Amniotic epithelial cell (primary cell): ENCODE measurements around the gene CLEC4A.
"Not testable (repeated sequence)": the region's sequence is repeated elsewhere in the genome, so short reads cannot be mapped to it uniquely, and the experiment has no call there.

Source experiments
- DNase-seq: peaks from one replicate; pipeline ENCODE4 v3.0.0-alpha.2; 2010; ENCODE audit warnings: low read depth

CLEC4A gene

DNA sequence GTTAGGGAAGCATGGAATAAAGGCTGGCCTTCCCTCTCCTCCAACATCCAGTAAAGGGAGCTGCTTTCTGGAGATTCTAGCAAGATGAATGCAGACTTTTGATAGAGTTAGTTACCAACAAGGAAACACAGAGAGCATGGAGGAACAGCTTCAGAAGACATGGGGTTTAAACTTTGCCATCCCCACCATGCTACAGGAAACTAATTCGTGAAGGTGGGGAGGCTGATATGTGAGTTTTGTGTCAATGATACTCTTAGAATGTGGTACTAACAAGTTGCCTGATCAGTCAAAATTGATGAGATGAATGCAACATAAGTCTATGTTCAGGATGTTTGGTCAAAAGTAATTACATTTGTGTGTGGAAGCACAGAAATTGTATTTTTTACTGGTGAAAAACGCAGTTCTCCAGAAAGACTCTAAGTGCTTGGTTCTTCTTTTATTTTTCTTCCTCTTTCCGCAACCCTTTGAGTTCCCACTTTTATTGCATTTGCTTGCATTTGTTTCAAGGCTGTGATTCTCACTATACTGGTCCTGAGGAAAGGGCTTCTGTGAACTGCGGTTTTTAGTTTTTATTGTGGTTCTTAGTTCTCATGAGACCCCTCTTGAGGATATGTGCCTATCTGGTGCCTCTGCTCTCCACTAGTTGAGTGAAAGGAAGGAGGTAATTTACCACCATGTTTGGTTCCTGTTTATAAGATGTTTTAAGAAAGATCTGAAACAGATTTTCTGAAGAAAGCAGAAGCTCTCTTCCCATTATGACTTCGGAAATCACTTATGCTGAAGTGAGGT, at the start of gene CLEC4A:
Gene CLEC4A, plus strand, starts transcription at position 494 of the 789 bp plus-strand sequence. Its CDS starts 262 bp downstream, at position 756.
- DNase-seq = no peak

DNA sequence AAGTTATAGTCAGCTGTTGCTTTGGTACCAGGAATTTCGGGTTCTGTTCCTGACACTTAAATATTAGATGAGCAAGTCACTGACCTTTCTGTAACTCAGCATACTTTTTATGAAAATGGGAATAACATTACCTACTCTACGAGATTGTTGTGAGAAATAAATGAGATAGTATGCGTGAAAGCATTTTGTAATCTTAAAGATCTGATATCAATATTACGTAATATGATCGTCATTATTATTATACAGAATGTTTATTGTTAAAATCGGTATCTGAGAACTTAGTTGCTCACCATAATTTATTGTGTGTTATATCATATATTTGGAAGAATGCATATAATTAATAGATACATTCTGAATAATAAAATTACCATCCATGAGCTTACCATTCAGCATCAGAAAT, 47.5 kb upstream of the CLEC4A start:
- DNase-seq = no peak

DNA sequence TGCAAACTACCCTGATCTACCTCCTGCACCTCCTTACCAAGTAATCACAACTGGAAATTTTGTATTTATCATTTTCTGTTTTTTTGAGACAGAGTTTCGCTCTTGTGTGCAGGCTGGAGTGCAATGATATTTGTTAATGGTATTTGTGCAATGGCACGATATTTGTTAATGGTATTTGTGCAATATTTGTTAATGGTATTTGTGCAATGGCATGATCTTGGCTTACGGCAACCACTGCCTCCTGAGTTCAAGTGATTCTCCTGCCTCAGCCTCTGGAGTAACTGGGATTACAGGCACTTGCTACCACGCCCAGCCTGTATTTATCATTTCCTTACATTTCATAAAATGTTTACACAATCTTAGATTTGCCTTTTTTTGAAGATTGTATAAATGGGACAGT, 47.1 kb upstream of the CLEC4A start:
- DNase-seq = no peak

DNA sequence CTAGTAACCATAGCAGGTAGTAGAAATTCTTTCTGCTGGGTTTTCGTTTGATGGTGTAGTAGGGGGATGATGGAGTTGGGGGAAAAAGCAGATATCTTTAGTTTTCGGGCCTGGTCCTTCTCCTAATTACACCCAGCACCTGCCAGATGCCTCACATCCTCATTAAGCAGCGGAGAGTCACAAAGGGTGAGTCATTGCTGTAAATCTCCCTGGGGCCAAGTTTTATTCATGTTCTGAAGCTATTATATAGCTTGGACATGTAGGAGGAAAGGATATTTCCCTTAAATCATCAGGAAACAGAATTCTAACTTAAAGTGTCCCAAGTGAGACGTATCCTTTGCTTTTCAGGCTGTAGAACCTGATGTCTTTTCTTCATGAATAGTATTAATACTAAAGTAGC, 46.2 kb upstream of the CLEC4A start:
- DNase-seq = no peak

DNA sequence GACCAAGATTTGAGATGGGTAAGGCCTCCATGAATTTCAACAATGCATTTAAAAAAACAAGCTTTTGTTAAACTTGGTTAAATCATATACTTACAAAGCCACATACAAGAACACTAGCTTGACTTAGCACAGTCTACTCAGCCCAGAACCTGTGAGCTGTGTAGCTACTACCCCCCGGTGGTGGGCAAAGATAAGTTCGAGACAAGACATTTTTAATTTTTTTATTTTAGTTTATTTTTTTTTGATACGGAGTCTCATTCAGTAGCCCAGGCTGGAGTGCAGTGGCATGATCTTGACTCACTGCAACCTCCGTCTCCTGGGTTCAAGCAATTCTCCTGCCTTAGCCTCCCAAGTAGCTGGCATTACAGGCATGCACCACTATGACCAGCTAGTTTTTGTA, 45.0 kb upstream of the CLEC4A start:
- DNase-seq = peak; percentile 79

DNA sequence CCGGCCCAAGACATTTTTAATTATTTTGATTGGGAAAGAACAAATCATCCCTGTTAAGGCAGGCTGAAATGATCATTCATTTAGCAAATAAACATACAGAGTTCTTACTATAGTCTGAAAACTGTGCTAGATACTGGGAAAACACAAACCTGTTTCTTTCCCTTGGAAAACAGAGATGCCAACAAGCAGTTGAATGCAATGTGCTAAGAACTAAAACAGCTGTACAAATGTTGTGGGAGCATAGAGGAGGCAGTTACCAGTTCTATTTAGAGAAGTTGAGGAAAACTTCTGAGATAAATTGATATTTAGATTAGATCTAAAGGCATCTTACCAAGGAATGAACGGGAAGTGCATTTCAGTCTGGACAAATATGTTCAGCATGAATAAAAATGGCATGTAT, 44.5 kb upstream of the CLEC4A start:
- DNase-seq = no peak

DNA sequence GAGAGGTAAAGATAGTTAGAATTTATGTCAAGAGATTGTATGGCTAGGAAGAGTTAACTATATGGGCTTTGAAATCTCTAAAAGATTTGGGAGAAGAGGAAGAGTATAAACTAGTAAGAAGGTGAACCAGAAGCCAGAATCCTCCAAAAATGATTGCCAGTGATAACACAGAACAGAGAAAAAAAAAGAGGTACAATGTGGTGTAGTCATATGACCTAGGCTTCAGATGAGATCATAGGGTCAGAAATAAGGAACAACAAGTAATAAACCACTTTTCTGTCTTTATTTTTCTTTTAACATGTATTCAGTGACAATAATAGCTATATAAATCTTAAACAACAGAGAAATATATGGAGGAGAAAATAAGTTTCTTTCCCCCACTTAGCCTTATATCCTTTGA, 43.3 kb upstream of the CLEC4A start:
- no peak for DNase-seq

DNA sequence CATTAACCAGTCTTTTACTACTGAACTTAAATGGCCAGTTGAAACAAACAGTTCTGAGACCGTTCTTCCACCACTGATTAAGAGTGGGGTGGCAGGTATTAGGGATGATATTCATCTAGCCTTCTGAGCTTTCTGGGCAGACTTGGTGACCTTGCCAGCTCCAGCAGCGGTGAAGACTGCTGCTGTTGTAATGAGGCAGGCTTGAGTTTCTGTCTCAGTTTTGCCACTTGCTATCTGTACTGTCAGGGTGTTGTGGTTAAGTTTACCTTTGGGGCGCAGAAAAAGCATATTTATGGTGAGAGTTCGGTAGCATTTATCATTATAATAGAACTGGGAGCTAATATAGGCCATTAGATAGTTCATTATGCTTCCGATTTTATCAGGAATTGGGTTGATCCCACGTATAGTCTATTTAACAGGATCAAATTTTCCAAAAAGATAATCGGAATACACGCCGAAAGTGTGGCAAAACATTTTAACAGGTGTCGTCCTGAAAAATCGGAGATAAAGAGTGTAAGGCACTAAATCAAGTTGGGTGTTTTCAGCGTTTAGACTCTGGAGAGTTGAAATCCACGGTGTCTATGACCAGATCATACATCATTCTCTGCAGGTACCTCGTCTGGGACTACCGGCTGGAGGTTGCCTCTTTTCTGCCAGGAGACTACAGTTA, 42.0 kb upstream of the CLEC4A start:
- DNase-seq = no peak

DNA sequence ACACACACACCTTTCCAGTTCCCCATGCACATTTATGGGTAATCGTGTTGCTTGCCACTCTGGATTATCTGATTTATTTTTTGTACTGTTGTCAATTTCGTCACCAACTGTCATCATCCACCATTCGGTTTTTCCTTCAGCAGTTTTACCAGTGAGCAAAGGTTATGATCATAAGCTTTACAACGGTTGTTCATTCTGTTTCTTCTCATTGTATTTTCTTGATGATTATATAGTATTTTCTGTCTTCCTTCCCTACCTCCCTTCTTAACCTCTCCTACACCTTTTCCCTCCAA, 40.7 kb upstream of the CLEC4A start:
- no peak for DNase-seq

DNA sequence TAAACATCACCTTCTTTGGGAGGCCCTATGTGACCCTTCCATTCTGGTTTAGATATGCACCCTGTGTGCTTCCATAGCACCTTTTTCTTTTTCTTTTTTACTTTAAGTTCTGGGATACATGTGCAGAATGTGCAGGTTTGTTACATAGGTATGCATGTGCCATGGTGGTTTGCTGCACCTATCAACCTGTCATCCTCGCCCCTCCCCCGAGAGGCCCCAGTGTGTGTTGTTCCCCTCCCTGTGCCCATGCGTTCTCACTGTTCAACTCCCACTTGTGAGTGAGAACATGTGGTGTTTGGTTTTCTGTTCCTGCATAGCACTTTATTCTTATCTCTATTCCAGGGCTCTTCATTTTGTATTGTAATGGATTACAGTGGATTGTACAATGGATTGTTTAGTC, 39.1 kb upstream of the CLEC4A start:
- not testable (repeated sequence) for DNase-seq

DNA sequence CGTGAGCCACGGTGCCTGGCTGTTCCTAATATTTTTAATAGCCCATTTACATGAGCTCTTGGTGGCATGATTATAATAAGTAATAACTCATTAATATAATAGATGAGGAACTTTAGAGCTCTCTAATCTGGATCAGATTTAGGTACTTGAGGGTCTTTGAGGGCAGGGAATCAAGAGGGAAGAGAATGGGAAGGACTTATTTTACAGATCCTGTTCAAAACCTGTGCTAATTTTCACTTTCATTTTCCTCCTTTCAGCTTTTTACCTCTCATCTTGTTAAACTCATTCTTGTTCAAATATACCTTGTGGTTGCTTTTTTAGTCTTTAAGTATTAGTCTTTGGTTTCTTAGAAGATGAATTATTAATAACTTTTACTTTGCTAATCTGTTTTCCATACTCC, 35.8 kb upstream of the CLEC4A start:
- DNase-seq = no peak

DNA sequence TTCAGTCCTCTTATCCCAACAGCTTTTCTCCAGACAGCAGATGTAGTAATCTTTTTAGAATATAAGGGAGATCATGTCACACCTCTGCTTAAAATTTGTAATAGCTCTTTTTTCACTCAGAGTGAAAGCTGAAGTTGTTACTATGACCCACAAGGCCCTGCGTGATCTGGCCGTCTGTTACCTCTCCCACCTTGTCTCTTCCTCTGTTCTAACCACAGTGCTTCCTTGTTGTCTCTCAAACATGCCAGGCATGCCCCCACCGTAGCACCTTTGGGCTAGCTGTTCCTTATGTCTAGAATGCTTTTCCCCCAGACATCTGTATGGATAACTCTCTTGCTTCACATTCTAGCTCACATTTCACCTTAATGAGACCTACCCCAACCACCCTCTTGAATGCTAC, 34.8 kb upstream of the CLEC4A start:
- DNase-seq = no peak

DNA sequence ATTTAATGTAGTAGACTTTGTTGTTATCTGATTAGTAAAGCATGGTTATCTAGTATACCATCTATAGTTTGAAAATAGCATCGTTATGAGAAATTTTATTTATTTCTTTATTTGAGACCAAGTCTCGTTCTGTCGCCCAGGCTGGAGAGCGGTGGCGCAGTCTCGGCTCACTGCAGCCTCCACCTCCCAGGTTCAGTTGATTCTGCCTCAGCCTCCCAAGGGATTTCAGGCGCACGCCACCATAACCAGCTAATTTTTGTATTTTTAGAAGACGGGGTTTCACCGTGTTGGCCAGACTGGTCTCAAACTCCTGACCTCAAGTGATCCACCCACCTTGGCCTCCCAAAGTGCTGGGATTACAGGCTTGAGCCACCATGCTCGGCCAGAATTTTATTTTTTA, 34.1 kb upstream of the CLEC4A start:
- DNase-seq = not testable (repeated sequence)

DNA sequence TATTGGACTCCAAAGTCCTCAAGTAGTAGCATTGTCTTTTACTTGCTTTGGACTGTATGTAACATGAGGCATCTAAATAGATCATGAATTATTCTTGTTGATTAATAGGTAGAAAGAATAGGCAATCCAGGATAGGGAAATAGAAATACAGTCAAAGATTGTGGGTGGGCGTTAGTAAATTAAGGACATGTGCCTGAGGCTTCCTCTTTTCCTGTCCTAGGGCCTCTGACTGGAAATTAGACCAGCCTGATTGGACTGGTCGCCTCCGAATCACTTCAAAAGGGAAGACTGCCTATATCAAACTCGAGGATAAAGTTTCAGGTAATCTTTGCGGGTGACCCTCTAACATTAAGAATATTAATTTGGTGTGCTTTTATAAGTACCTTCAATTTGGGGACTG, 33.7 kb upstream of the CLEC4A start:
- DNase-seq = no peak

DNA sequence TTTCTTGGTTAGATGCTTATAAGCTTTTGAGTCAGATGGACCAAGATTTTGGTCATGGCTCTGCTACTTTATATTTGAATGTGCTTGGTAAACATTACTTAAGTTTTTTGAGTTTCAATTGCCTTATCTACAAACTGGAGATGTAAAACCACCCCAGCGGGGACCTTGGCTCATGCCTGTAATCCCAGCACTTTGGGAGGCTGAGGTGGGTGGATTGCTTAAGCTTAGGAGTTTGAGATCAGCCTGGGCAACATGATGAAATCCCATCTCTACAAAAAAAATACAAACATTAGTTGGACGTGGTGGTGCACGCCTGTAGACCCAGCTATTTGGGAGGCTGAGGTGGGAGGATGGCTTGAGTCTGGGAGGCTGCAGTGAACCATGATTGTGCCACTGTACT, 30.1 kb upstream of the CLEC4A start:
- no peak for DNase-seq

DNA sequence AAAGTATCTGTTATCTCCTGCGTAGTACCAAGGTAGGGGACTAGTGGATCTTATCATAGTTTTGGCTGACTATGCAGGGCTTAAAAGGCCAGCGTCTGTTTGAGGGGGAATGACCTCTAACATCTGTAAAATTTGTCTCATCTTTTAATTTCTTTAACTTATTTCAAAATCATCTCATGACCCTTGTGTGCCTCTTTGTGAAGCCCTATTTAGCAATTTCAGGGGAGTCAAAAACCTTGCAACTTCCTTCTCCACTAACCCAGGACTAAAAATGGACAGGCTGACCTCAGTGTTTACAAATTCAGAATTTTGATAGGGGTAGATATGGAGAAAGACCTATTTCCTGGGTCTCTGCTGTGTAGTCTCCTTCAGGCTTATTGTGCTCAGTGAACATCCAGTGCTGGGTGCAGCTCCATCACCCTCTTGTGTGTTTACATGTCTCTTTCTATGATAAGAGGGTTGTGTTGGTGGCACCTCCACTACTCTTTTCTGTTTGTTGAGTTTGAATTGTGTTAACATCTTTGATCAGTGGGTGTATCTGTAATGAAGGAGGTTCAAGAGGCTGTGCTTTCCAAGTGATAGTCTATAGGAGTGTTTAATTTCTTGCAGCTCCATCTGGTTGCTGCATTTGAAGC, 27.0 kb upstream of the CLEC4A start:
- no peak for DNase-seq

DNA sequence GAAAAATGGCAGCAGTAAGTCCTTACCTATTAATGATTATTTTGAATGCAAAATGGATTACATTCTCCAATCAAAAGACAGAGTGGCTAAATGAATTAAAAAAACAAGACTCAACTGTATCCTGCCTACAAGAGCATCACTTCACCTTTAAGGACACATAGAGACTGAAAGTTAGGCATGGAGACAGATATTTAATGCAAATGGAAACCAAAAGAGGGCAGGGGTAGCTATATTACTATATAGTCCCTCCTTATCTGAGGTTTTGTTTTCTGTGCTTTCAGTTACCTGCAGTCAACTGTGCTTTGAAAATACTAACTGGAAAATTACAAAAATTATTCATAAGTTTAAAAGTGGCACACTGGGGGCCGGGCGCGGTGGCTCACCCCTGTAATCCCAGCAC, 24.2 kb upstream of the CLEC4A start:
- DNase-seq = no peak

DNA sequence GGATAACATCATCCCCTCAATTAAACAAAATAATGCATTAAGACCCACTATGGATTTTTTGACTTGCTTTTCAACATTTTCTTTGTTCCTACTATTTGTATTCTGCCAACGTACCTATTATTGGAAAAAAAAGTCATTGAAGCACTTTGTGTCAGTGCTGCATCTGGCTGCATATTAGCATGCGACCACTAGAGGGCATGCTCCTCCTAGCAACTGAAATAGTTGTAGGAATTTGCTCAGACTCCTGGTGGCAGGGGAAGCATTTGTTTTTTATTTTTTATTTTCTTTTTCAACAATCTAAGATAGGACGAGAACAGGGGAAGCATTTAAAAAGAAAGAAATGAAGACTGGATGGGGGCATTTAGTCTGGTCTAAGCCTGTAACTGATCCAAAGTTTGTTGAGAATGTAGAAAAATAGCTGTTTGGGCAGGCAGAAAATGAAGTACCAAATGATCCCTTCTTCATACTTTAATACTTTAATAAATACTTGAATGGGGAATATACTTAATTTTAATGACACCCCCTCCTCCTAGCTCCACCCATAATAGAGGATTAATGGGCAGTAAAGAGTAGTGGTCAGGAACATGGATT, 14.5 kb upstream of the CLEC4A start:
- peak; percentile 65 for DNase-seq

DNA sequence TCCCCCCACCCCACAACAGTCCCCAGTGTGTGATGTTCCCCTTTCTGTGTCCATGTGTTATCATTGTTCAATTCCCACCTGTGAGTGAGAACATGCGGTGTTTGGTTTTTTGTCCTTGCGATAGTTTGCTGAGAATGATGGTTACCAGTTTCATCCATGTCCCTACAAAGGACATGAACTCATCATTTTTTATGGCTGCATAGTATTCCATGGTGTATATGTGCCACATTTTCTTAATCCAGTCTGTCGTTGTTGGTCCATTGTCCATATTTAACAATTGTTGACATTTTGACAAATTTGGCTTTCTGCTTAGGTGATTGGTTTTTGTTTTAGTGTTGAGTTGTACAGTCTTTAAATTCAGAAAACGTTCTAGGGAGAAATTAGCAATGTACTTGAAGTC, 10.3 kb upstream of the CLEC4A start:
- not testable (repeated sequence) for DNase-seq

DNA sequence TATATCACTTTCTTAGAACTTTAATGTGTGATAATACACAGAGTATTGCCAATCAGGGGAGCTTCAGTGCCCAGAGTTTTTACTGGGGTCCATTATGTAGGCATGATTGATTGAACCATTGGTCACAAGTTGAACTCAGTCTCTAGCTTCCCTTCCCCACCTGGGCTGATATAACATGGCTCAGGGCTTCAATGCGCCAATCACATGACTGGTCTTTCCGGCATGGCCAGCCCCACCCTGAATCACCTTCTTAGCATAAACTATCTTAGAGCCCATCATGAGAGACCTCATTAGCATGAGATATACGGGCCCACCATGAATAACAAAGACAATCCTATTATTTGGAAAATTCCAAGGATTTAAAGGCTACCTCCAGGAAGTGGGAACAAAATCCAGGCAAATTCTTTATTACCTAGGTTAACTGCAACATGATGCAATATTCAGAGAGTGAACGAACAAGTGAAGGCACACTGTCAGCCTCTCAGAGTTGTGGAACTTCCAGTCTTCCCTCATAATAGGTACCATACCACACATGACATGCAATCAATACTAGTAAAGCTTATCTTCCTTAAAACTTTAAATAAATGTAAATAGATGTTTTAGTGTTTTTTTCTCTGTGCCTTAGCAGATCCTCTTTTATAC, 3.2 kb upstream of the CLEC4A start:
- no peak for DNase-seq

DNA sequence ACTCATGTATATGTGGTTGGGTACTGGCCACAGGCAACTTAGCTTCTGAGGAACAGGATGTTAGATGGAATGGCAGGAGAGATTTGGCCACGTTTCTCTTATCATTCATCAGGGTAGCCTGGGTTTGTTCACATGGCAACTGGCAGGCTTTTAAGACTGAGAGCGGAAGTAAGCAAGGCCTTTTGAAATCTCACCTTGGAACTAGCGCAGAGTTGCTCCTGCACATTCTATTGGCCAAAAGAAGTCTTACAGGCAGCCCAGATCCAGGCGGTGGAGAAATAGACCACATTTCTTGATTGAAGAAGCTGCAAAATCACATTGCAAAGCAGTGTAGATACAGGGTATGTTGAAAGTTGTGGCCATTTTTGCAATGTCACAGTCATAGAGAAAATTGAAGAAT, 3.7 kb downstream of the CLEC4A start:
- DNase-seq = peak; percentile 63

DNA sequence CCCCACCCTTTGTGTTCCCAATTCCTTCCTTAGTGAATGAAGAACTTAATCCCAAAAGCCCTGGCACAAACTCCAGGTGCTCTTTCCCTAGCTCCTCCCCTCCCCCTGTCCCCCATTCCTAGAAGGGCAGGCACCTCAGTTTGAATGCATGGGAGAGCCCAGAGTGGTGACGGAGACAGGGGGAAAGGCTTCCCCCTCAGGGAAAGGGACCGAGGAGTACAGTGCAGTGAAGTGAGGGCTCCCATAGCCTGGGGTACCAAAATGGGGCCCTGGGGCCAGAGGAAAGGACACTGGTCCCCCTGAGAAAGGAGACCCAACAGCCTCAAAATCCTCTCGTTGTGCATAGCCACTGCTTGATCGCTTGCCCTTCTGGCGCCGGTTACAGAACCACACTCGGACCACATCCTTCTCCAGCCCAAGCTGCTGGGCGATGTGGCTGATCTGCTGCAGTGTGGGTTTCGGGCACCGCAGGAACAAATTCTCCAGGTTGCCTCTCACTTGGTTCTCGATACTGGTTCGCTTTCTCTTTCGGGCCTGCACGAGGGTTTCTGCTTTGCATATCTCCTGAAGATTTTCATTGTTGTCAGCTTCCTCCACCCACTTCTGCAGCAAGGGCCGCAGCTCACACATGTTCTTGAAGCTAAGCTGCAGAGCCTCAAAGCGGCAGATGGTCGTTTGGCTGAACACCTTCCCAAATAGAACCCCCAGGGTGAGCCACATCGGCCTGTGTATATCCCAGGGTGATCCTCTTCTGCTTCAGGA, 10.4 kb downstream of the CLEC4A start:
- DNase-seq = not testable (repeated sequence)
